Measurements from ENCODE around the gene DACT1. TPM values are rescaled to one million over a fixed set of nuclear protein-coding genes. Genes with fewer than 3 reads are reported as not detected.

Gene DACT1
- total RNA-seq, 1 donor, result 75.6 TPM

- Histone ChIP-seq H2AFZ (ENCODE audit: low read length) (peak overlapping the region; percentile 61), H3K79me2 (ENCODE audit: insufficient read depth, low read length) (no peaks in the 10 kb centered on the region), H3K27me3 (ENCODE audit: insufficient read depth, low read length) (peaks cover 4% of the 10 kb centered on the region), H4K20me1 (ENCODE audit: insufficient read depth, low read length) (no peaks in the 10 kb centered on the region), H3K4me1 (ENCODE audit: insufficient read depth, low read length) (peaks cover 17% of the 10 kb centered on the region), H3K4me2 (ENCODE audit: insufficient read depth, low read length) (peak overlapping the region; percentile 65), H3K9me3 (ENCODE audit: low read depth, low read length) (no peaks in the 10 kb centered on the region), H3K4me3 (ENCODE audit: insufficient read depth, low read length) (peak overlapping the region; percentile 14), H3K27ac (ENCODE audit: low read depth, low read length) (peak overlapping the region; percentile 60), H3K36me3 (ENCODE audit: insufficient read depth, low read length) (no peaks in the 10 kb centered on the region)
- TF ChIP-seq CTCF (IDR thresholded peaks at IDR 0.05; ENCODE audit: extremely low read depth, low read depth, low read length), result no peak
- no peak for DNase-seq (ENCODE audit: insufficient read length, low spot score, missing footprints)
These were observed 30.4 kb upstream of the DACT1 start for GRCh38 chr14:58607131-58607951.

- H3K27ac ChIP-seq (ENCODE audit: low read depth, low read length), result peak overlapping the region; percentile 60
- H2AFZ ChIP-seq (ENCODE audit: low read length), result peak overlapping the region; percentile 61
- no peaks in the 10 kb centered on the region for H3K9me3 ChIP-seq (ENCODE audit: low read depth, low read length)
These were observed 29.8 kb upstream of the DACT1 start for GRCh38 chr14:58607952-58608317.

DNA sequence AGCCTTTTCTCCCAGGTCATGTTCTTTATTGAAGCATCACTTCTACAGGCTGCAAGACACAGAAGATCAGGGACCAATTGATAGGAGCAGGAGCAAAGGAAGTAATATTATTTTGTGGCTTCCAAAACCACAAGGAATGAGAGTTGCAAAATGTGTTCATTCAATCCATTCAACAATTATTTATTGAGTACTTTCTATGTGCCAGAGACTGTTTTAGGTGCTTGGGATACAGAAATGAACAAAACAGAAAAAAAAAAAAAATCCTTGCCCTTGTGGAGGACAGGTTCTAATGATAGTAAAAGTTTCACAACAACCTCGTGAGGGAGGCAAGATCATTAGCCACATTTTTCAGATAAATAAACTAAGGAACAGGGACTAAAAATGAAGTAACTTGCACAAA is 20.1 kb upstream of the DACT1 start:
- no peak overlapping the region for H3K27ac ChIP-seq (ENCODE audit: low read depth, low read length)
- no peak overlapping the region for H3K4me2 ChIP-seq (ENCODE audit: insufficient read depth, low read length)
- no peak for DNase-seq (ENCODE audit: insufficient read length, low spot score, missing footprints)
- H3K79me2 ChIP-seq (ENCODE audit: insufficient read depth, low read length), result no peaks in the 10 kb centered on the region
- H3K9me3 ChIP-seq (ENCODE audit: low read depth, low read length), result no peaks in the 10 kb centered on the region
- H2AFZ ChIP-seq (ENCODE audit: low read length), result no peak overlapping the region
- no peaks in the 10 kb centered on the region for H3K36me3 ChIP-seq (ENCODE audit: insufficient read depth, low read length)
- H3K4me3 ChIP-seq (ENCODE audit: insufficient read depth, low read length), result no peak overlapping the region
- no peak for TF ChIP-seq CTCF (IDR thresholded peaks at IDR 0.05; ENCODE audit: extremely low read depth, low read depth, low read length)
- H4K20me1 ChIP-seq (ENCODE audit: insufficient read depth, low read length), result no peaks in the 10 kb centered on the region
- no peaks in the 10 kb centered on the region for H3K27me3 ChIP-seq (ENCODE audit: insufficient read depth, low read length)
- no peaks in the 10 kb centered on the region for H3K4me1 ChIP-seq (ENCODE audit: insufficient read depth, low read length)

More at GRCh38 chr14:58607952-58608317, 29.8 kb upstream of the DACT1 start:
- Histone ChIP-seq H3K4me3 (ENCODE audit: insufficient read depth, low read length) (peak overlapping the region; percentile 14), H3K4me2 (ENCODE audit: insufficient read depth, low read length) (peak overlapping the region; percentile 65), H3K79me2 (ENCODE audit: insufficient read depth, low read length) (no peaks in the 10 kb centered on the region), H3K36me3 (ENCODE audit: insufficient read depth, low read length) (no peaks in the 10 kb centered on the region), H4K20me1 (ENCODE audit: insufficient read depth, low read length) (no peaks in the 10 kb centered on the region), H3K4me1 (ENCODE audit: insufficient read depth, low read length) (peaks cover 17% of the 10 kb centered on the region), H3K27me3 (ENCODE audit: insufficient read depth, low read length) (peaks cover 4% of the 10 kb centered on the region)
- TF ChIP-seq CTCF (IDR thresholded peaks at IDR 0.05; ENCODE audit: extremely low read depth, low read depth, low read length), result no peak
- DNase-seq (ENCODE audit: insufficient read length, low spot score, missing footprints), result no peak

DNA sequence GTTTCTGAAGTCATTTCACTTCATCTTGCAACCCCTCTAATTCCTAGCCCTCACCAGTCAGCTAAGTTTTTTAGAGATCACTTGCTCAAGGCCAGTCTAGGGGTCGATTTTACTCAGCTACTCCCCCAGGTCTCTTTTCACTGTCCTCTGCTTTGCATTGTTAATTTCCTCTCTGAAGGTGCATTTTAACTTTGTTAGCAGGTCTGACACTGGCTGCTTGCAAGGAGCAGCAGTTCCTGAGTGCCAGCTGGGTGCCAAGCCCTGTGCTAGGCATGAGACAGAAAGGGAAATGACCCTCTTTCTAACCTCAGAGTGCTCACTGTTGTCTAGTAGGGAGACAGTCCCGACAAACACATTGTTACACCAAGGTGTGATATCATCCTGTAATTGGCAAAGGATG is 17.8 kb upstream of the DACT1 start:
- H3K79me2 ChIP-seq (ENCODE audit: insufficient read depth, low read length), result no peaks in the 10 kb centered on the region
- H3K36me3 ChIP-seq (ENCODE audit: insufficient read depth, low read length), result no peaks in the 10 kb centered on the region
- H3K27me3 ChIP-seq (ENCODE audit: insufficient read depth, low read length), result no peaks in the 10 kb centered on the region
- no peak overlapping the region for H2AFZ ChIP-seq (ENCODE audit: low read length)
- DNase-seq (ENCODE audit: insufficient read length, low spot score, missing footprints), result no peak
- no peak overlapping the region for H3K27ac ChIP-seq (ENCODE audit: low read depth, low read length)
- no peak overlapping the region for H3K4me2 ChIP-seq (ENCODE audit: insufficient read depth, low read length)
- no peaks in the 10 kb centered on the region for H3K9me3 ChIP-seq (ENCODE audit: low read depth, low read length)
- no peaks in the 10 kb centered on the region for H4K20me1 ChIP-seq (ENCODE audit: insufficient read depth, low read length)
- H3K4me3 ChIP-seq (ENCODE audit: insufficient read depth, low read length), result no peak overlapping the region
- TF ChIP-seq CTCF (IDR thresholded peaks at IDR 0.05; ENCODE audit: extremely low read depth, low read depth, low read length), result no peak
- no peaks in the 10 kb centered on the region for H3K4me1 ChIP-seq (ENCODE audit: insufficient read depth, low read length)

Measured in osteoblast (primary cell).